ENCODE measurements around the gene FST.

Gene FST

GRCh38 chr5:53515988-53516387 lies 35.6 kb downstream of the FST start:
- FAIRE-seq (no peak), DNase-seq (ENCODE audit: insufficient read length, low spot score) (no peak)
- TF ChIP-seq, protein P1, sequence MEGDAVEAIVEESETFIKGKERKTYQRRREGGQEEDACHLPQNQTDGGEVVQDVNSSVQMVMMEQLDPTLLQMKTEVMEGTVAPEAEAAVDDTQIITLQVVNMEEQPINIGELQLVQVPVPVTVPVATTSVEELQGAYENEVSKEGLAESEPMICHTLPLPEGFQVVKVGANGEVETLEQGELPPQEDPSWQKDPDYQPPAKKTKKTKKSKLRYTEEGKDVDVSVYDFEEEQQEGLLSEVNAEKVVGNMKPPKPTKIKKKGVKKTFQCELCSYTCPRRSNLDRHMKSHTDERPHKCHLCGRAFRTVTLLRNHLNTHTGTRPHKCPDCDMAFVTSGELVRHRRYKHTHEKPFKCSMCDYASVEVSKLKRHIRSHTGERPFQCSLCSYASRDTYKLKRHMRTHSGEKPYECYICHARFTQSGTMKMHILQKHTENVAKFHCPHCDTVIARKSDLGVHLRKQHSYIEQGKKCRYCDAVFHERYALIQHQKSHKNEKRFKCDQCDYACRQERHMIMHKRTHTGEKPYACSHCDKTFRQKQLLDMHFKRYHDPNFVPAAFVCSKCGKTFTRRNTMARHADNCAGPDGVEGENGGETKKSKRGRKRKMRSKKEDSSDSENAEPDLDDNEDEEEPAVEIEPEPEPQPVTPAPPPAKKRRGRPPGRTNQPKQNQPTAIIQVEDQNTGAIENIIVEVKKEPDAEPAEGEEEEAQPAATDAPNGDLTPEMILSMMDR (IDR thresholded peaks at IDR 0.05; ENCODE audit: insufficient read depth, missing control alignments) = no peak

GRCh38 chr5:53520813-53521212 lies 40.4 kb downstream of the FST start:
- TF ChIP-seq, protein P1 (IDR thresholded peaks at IDR 0.05; ENCODE audit: insufficient read depth, missing control alignments) = no peak
- no peak for FAIRE-seq
- DNase-seq (ENCODE audit: insufficient read length, low spot score) = no peak
